Tibial artery (tissue), 4 donors: Measurements from ENCODE around the gene ARL15.
A peak's percentile ranks its signal among the peaks of the same experiment; 100 is the strongest.

Experiments used
- DNase-seq, 2 donors: peaks; one replicate each; pipeline ENCODE4 v3.0.0-alpha.2; 2019
- H3K27ac ChIP-seq, 2 donors: fragments of 200-600 bp; sonication (generic) in 1 of 2; 1 replicate in 1 of 2; 2 replicates in 1 of 2; pipeline ENCODE4 v1.5.1; 2018 to 2019; ENCODE audit warnings: mild to moderate bottlenecking in 1 of 2
- H3K27me3 ChIP-seq, 2 donors: fragments of 200-600 bp; sonication (generic) in 1 of 2; one replicate each; pipeline versions ENCODE4 v1.5.1 to v1.6.0; 2016 to 2019
- H3K36me3 ChIP-seq, 3 donors: fragments of 200-600 bp; sonication (generic) in 2 of 3; one replicate each; pipeline ENCODE4 v1.5.1; 2016 to 2019; ENCODE audit warnings: mild to moderate bottlenecking in 2 of 3
- H3K4me1 ChIP-seq, 4 donors: fragments of 200-600 bp; sonication (generic) in 2 of 4; 1 replicate in 3 of 4; 2 replicates in 1 of 4; pipeline ENCODE4 v1.5.1; 2016 to 2019
- H3K4me3 ChIP-seq, 2 donors: fragments of 200-600 bp; sonication (generic) in 1 of 2; 1 replicate in 1 of 2; 2 replicates in 1 of 2; pipeline ENCODE4 v1.5.1; 2018 to 2019; ENCODE audit warnings: mild to moderate bottlenecking in 2 of 2
- H3K9me3 ChIP-seq, 3 donors: fragments of 200-600 bp; sonication (generic) in 1 of 3; one replicate each; pipeline ENCODE4 v1.5.1; 2016 to 2019
- CTCF ChIP-seq, 2 experiments: fragments of 200-600 bp in 1 of 2; fragments of 450-650 bp in 1 of 2; IDR thresholded peaks; one replicate each; pipeline ENCODE4 v1.5.1; 2017 to 2019; ENCODE audit warnings: antibody characterized with exemption in 2 of 2, mild to moderate bottlenecking in 1 of 2, moderate library complexity in 1 of 2
- intact Hi-C: fragments of 100-400 bp; cut with DNase I; formaldehyde crosslinking; loops from one replicate; pipeline ENCODE4 v1.15.0; 2023; ENCODE audit warnings: low total_unique reads

The ARL15 gene

GRCh38 chr5:54136516-54137440 lies 173.6 kb downstream of the ARL15 start:
- Histone ChIP-seq H3K9me3 (no peaks in the 10 kb centered on the region), H3K4me1 (peaks cover 0 to 21% (median 0%) of the 10 kb centered on the region in 4 donors), H3K4me3 (no peak overlapping the region), H3K36me3 (no peaks in the 10 kb centered on the region), H3K27me3 (no peaks in the 10 kb centered on the region), H3K27ac (peak overlapping the region in 1 of 2 donors; percentile 3)
- DNase-seq = no peak
- intact Hi-C loops = no loop called here
- no peak for TF ChIP-seq CTCF (IDR thresholded peaks at IDR 0.05)

- intact Hi-C loops = no loop called here
- H3K36me3 ChIP-seq = no peaks in the 10 kb centered on the region
These were observed 175.3 kb downstream of the ARL15 start for GRCh38 chr5:54135042-54135441.

GRCh38 chr5:54133917-54134316 lies 176.5 kb downstream of the ARL15 start:
- Histone ChIP-seq H3K27ac (no peak overlapping the region), H3K4me3 (no peak overlapping the region), H3K36me3 (no peaks in the 10 kb centered on the region), H3K27me3 (no peaks in the 10 kb centered on the region), H3K9me3 (no peaks in the 10 kb centered on the region), H3K4me1 (peaks cover 0 to 21% (median 0%) of the 10 kb centered on the region in 4 donors)
- TF ChIP-seq CTCF (IDR thresholded peaks at IDR 0.05) = no peak
- DNase-seq = no peak
- intact Hi-C loops = no loop called here

More at GRCh38 chr5:54135042-54135441, 175.3 kb downstream of the ARL15 start:
- Histone ChIP-seq H3K4me3 (no peak overlapping the region), H3K27me3 (no peaks in the 10 kb centered on the region), H3K4me1 (peaks cover 0 to 21% (median 0%) of the 10 kb centered on the region in 4 donors), H3K27ac (no peak overlapping the region), H3K9me3 (no peaks in the 10 kb centered on the region)
- no peak for TF ChIP-seq CTCF (IDR thresholded peaks at IDR 0.05)
- DNase-seq = no peak

- no peak for DNase-seq
- H3K9me3 ChIP-seq = no peaks in the 10 kb centered on the region
- TF ChIP-seq CTCF (IDR thresholded peaks at IDR 0.05) = no peak
- intact Hi-C loops = no loop called here
- no peak overlapping the region for H3K27ac ChIP-seq
- H3K36me3 ChIP-seq = no peaks in the 10 kb centered on the region
- no peaks in the 10 kb centered on the region for H3K27me3 ChIP-seq
- no peak overlapping the region for H3K4me3 ChIP-seq
- H3K4me1 ChIP-seq = no peaks in the 10 kb centered on the region
These were observed 189.9 kb downstream of the ARL15 start for GRCh38 chr5:54120473-54120872.

- Histone ChIP-seq H3K36me3 (no peaks in the 10 kb centered on the region), H3K27ac (no peak overlapping the region), H3K4me1 (no peaks in the 10 kb centered on the region), H3K9me3 (no peaks in the 10 kb centered on the region), H3K27me3 (no peaks in the 10 kb centered on the region), H3K4me3 (no peak overlapping the region)
- DNase-seq = no peak
- intact Hi-C loops = no loop called here
- no peak for TF ChIP-seq CTCF (IDR thresholded peaks at IDR 0.05)
These were observed 192.4 kb downstream of the ARL15 start for GRCh38 chr5:54117957-54118356.
